NCI-H2107 treated with DMSO at 0.1 percent for 48 hours (cell line): Measurements from ENCODE around the gene TUBB8.
"Not testable (repeated sequence)": the region's sequence is repeated elsewhere in the genome, so short reads cannot be mapped to it uniquely, and the experiment has no call there.

Experiments
- DNase-seq: peaks from one replicate; lab custom pipeline; 2025; ENCODE audit not compliant: unreplicated experiment; lab: John Stamatoyannopoulos, UW

TUBB8 gene

GRCh38 chr10:49926-50325 lies 830 bp upstream of the TUBB8 start:
- DNase-seq, result not testable (repeated sequence)

GRCh38 chr10:47864-48263 lies 1.2 kb downstream of the TUBB8 start:
- not testable (repeated sequence) for DNase-seq

GRCh38 chr10:13315-13635 lies 35.8 kb downstream of the TUBB8 start:
- DNase-seq, result not testable (repeated sequence)

GRCh38 chr10:12444-13314 lies 36.4 kb downstream of the TUBB8 start:
- DNase-seq, result not testable (repeated sequence)

- not testable (repeated sequence) for DNase-seq
Measured at GRCh38 chr10:11260-11659, 37.8 kb downstream of the TUBB8 start.

- DNase-seq, result not testable (repeated sequence)
Measured at GRCh38 chr10:10261-10971, 38.7 kb downstream of the TUBB8 start.
